ENCODE results near the gene FLRT1.

DNA sequence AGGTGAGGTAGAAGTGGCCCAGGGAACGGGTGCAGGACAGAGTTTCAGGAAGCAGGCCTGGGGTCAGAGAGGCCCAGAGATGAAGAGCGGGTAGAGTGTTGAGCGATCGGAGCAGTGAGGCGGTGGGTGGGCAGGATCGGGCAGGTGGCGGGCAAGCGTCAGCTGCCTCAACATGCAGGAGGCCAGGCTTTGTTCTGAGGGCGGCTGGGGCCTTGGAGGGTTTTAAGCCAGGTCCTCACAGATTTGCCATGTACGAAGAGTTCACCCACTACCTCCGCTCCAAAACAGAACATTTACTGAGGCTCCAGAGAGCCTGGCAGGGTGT is 29.4 kb downstream of the FLRT1 start:
- TF ChIP-seq CTCF (IDR thresholded peaks at IDR 0.05) (no peak), POLR2A (IDR thresholded peaks at IDR 0.05) (no peak)

Data from testis (tissue), 2 donors.